ENCODE results near the gene TXLNG.

GRCh38 chrX:16774746-16775145, 11.5 kb upstream of the TXLNG start:
- TF ChIP-seq CTCF (IDR thresholded peaks at IDR 0.05) = no peak
- no peak for TF ChIP-seq EP300 (IDR thresholded peaks at IDR 0.05)
- TF ChIP-seq POLR2A (IDR thresholded peaks at IDR 0.05) = no peak

Data from ovary (tissue), 3 donors.